Measurements from ENCODE around the gene S100G. TPM values are rescaled to one million over a fixed set of nuclear protein-coding genes. Genes with fewer than 3 reads are reported as not detected.

S100G gene
- total and polyA plus RNA-seq, 3 experiments from 2014 or later, result not detected

DNA sequence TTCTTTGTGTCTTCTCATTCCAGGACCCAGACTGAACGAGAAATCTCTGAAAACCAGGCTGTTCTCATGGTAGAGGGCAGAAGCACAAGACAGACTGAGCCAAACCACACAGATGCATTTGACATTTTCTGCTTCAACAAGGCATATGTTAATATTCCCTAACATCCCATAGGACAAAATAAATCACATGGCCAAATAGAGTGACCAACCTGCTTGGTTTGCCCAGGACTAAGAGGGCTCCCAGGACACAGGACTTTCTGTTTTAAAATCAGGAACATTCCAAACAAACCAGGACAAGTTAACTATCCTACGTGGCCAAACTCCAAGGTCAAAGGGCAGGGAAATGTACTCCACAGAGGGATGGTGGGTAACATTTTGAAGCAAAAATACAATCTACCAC is 50.8 kb downstream of the S100G start:
- Mint-ChIP-seq H3K4me3 (no peak overlapping the region), H3K36me3 (peaks cover 0 to 13% (median 0%) of the 10 kb centered on the region in 3 donors), H3K27me3 (peaks cover 0 to 4% of the 10 kb centered on the region in 2 donors), H3K27ac (peak overlapping the region in 1 of 8 donors; percentile 47), H3K9me3 (no peaks in the 10 kb centered on the region), H3K4me1 (no peaks in the 10 kb centered on the region)
- no peak for DNase-seq
- Histone ChIP-seq H3K36me3 (ENCODE audit: insufficient read depth, low read length) (no peaks in the 10 kb centered on the region), H3K4me3 (ENCODE audit: low read length) (no peak overlapping the region), H3K9me3 (ENCODE audit: low read length) (no peaks in the 10 kb centered on the region), H3K27ac (ENCODE audit: low read depth, low read length) (no peak overlapping the region), H3K4me1 (ENCODE audit: insufficient read depth, low read length) (no peaks in the 10 kb centered on the region), H3K27me3 (ENCODE audit: insufficient read depth, low read length, poor library complexity, severe bottlenecking) (no peaks in the 10 kb centered on the region)
- ChIA-PET CTCF (no interaction called here), POLR2A (no interaction called here)

GRCh38 chrX:16702700-16703599 is 53.0 kb downstream of the S100G start:
- peaks cover 0 to 2% of the 10 kb centered on the region in 2 donors for H3K27me3 Mint-ChIP-seq
- H3K27ac ChIP-seq (ENCODE audit: low read depth, low read length), result no peak overlapping the region
- H3K4me3 ChIP-seq (ENCODE audit: low read length), result no peak overlapping the region
- no peaks in the 10 kb centered on the region for H3K4me1 Mint-ChIP-seq
- H3K4me3 Mint-ChIP-seq, result no peak overlapping the region
- H3K36me3 ChIP-seq (ENCODE audit: insufficient read depth, low read length), result no peaks in the 10 kb centered on the region
- H3K4me1 ChIP-seq (ENCODE audit: insufficient read depth, low read length), result no peaks in the 10 kb centered on the region
- no peak for DNase-seq
- no peaks in the 10 kb centered on the region for H3K9me3 ChIP-seq (ENCODE audit: low read length)
- H3K27me3 ChIP-seq (ENCODE audit: insufficient read depth, low read length, poor library complexity, severe bottlenecking), result no peaks in the 10 kb centered on the region
- H3K36me3 Mint-ChIP-seq, result peaks cover 0 to 9% (median 2%) of the 10 kb centered on the region in 3 donors
- ChIA-PET CTCF (no interaction called here), POLR2A (no interaction called here)
- H3K9me3 Mint-ChIP-seq, result no peaks in the 10 kb centered on the region
- peak overlapping the region in 1 of 8 donors; percentile 33 for H3K27ac Mint-ChIP-seq

Other genes starting within 250 kb of the S100G start
- 1 to 10 TPM; 5.2 to 5.7 TPM for gene CTPS2, start 62.5 kb downstream of the S100G start, total RNA-seq
- gene CTPS2, start 62.5 kb downstream of the S100G start, polyA plus RNA-seq, result 3.1 TPM
- gene SYAP1, start 69.5 kb downstream of the S100G start, total RNA-seq, result 10 to 100 TPM; 18.9 to 22.6 TPM
- gene SYAP1, start 69.5 kb downstream of the S100G start, polyA plus RNA-seq, result 22.6 TPM
- gene TXLNG, start 136.3 kb downstream of the S100G start, total RNA-seq, result 10 to 100 TPM; 22.4 to 23.3 TPM
- gene TXLNG, start 136.3 kb downstream of the S100G start, polyA plus RNA-seq, result 18.3 TPM
- 100 to 1,000 TPM; 156 to 163 TPM for gene RBBP7, start 220.2 kb downstream of the S100G start, total RNA-seq
- 155 TPM for gene RBBP7, start 220.2 kb downstream of the S100G start, polyA plus RNA-seq